Body of pancreas (tissue), 4 donors: ENCODE results near the gene ZFP1.

Experiments used
- CTCF ChIP-seq, 7 experiments: fragments of 450-650 bp in 4 of 7; fragments of 200-600 bp in 3 of 7; sonication (generic) in 3 of 7; IDR thresholded peaks; one replicate each; pipeline ENCODE4 v1.5.1; 2016 to 2019; ENCODE audit warnings: antibody characterized with exemption in 7 of 7
- POLR2A ChIP-seq, 3 donors: fragments of 450-650 bp; IDR thresholded peaks; one replicate each; pipeline ENCODE4 v1.6.1; 2016; ENCODE audit warnings: antibody characterized with exemption in 3 of 3, mild to moderate bottlenecking in 2 of 3

GRCh38 chr16:75176926-75177325 lies 28.6 kb downstream of the ZFP1 start:
- TF ChIP-seq CTCF (IDR thresholded peaks at IDR 0.05) (no peak), POLR2A (IDR thresholded peaks at IDR 0.05) (no peak)
